GM13976 (cell line): Measurements from ENCODE around the gene BRI3BP.

Experiments used
- DNase-seq: peaks from one replicate; pipeline ENCODE4 v3.0.0; 2012; ENCODE audit warnings: low spot score
- in situ Hi-C: fragments of 300-500 bp; cut with MboI; formaldehyde crosslinking; loops from one replicate; pipeline ENCODE4 v1.12.0; 2022; ENCODE audit warnings: low sequenced_read_pairs, mixed read lengths, inconsistent platforms; ENCODE audit not compliant: unreplicated experiment
- TF ChIP-seq, protein P1 (sequence below): IDR thresholded peaks from 2 replicates; pipeline ENCODE4 v1.5.1; 2012; ENCODE audit warnings: borderline replicate concordance, mild to moderate bottlenecking; ENCODE audit not compliant: insufficient read depth; ENCODE audit errors: extremely low read depth, missing control alignments, control extremely low read depth

BRI3BP gene

DNA sequence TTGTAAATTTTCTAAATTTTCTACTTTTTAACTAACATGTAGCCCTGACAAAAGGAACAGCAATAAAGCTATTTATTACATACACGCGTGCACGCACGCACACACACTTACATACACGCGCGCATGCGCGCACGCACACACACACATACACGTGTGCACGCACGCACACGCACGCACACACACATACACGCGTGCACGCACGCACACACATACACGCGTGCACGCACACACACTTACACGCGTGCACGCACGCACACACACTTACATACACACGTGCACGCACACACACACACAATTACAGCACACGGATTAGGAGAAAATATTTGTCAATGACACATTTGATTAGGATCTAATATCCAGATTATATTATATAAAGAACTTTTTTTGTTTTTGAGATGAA, 32.4 kb upstream of the BRI3BP start:
- no peak for DNase-seq
- TF ChIP-seq, protein P1, sequence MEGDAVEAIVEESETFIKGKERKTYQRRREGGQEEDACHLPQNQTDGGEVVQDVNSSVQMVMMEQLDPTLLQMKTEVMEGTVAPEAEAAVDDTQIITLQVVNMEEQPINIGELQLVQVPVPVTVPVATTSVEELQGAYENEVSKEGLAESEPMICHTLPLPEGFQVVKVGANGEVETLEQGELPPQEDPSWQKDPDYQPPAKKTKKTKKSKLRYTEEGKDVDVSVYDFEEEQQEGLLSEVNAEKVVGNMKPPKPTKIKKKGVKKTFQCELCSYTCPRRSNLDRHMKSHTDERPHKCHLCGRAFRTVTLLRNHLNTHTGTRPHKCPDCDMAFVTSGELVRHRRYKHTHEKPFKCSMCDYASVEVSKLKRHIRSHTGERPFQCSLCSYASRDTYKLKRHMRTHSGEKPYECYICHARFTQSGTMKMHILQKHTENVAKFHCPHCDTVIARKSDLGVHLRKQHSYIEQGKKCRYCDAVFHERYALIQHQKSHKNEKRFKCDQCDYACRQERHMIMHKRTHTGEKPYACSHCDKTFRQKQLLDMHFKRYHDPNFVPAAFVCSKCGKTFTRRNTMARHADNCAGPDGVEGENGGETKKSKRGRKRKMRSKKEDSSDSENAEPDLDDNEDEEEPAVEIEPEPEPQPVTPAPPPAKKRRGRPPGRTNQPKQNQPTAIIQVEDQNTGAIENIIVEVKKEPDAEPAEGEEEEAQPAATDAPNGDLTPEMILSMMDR, result no peak
- in situ Hi-C loops, result no loop called here

- TF ChIP-seq, protein P1, result no peak
- no peak for DNase-seq
- in situ Hi-C loops, result no loop called here
Measured at GRCh38 chr12:124963211-124963610, 30.2 kb upstream of the BRI3BP start.

GRCh38 chr12:124964251-124964650, 29.2 kb upstream of the BRI3BP start:
- TF ChIP-seq, protein P1, result no peak
- DNase-seq, result no peak
- in situ Hi-C loops, result no loop called here

DNA sequence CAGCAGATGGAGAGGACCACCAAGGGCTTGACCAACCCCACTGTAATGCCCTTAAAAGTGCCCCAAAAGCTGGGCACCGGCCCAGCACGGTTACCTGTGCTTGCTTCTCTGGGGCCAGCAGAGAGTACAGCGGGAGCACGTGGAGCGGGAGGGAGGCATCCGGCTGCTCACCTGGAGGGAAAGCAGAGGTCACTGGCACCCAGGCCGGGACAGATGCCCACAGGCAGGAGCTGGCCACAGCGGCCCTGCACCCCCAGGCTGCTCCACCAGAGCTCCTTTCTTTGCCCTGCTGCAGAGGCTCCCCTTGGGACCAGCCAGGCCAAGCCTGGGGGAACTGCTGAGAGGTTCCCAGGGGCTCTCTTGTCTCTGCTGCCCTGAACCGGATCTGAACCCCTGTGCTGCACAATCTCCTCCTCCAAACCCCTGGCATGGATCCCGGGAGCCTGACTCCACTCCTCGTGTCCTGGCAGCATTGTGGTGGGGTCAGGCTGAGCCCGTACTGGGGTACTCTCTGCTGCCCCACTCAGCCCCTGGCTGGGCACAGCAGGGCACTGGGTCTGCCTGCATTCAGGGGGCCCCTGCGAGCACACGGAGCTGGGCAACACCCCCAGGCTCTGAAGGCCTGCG, 28.5 kb upstream of the BRI3BP start:
- no peak for DNase-seq
- in situ Hi-C loops, result no loop called here
- TF ChIP-seq, protein P1, result no peak

DNA sequence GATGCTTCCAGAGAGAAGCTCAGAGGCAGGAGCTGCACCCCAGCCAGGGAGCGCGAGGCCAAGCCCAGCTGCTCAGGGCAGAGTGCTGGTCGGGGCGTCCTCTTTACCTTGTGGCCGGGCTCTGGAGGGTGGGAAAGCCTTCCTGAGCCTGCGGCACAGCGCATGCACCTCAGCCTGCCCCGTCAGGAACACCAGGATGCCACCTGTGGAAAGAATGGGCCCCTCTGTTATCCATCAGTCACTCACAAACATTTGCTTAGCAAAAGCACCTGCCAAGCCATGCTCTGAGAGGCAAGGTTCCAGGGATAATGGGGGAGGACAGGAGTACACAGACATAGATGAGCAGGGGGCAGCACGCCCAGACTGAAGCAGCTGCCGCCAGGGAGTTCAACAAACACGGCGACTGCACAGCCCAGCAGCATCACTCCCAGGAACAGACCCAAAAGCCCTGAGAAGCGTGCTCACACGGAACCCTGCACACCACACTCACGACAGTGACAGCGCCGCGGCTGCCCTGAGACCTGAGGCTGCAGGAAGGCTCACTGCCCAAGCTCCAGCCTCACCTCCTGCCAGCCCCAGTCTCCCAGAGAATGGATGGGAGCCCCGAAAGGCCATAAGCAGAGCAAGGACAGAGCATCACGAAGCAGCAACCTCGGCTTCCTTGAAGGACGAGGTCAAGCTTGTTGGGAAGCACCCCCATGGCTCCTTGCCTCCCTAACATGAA, 26.3 kb upstream of the BRI3BP start:
- no peak for DNase-seq
- in situ Hi-C loops, result no loop called here
- TF ChIP-seq, protein P1, result no peak

- TF ChIP-seq, protein P1, result no peak
- DNase-seq, result no peak
- in situ Hi-C loops, result no loop called here
Measured at GRCh38 chr12:124968656-124969055, 24.8 kb upstream of the BRI3BP start.
